GM12878 (cell line): ENCODE data around the gene ADGRL3. TPM values are rescaled to one million over a fixed set of nuclear protein-coding genes. Genes with fewer than 3 reads are reported as not detected.

Source experiments
- ATAC-seq: fragments of 200-7000 bp; cut with Tn5 transposase; 3 replicates; pipeline ENCODE4 v1.9.1; 2020; ENCODE audit warnings: mild to moderate bottlenecking, moderate library complexity
- BruUV-seq: library from RNA; stranded (reverse); fragments of 400-500 nt; replicated peaks from 2 replicates; lab custom pipeline; 2021; lab: Mats Ljungman, UMichigan
- CTCF ChIA-PET: fragments of 300-600 bp; sonication (Branson Sonifier 250); formaldehyde crosslinking; extraction: SDS; loops from one replicate; lab custom pipeline; 2021; ENCODE audit warnings: inconsistent platforms; lab: Yijun Ruan, JAX
- POLR2A ChIA-PET: fragments of 350-600 bp; formaldehyde crosslinking; extraction: SDS; loops from one replicate; lab custom pipeline; 2021; ENCODE audit warnings: inconsistent platforms; lab: Charles Lee
- RAD21 ChIA-PET: fragments of 300-600 bp; sonication (Branson Sonifier 250); formaldehyde crosslinking; loops from one replicate; lab custom pipeline; 2023; ENCODE audit warnings: antibody characterized with exemption; ENCODE audit not compliant: unreplicated experiment; lab: Charles Lee
- SMC1A ChIA-PET: fragments of 300-600 bp; sonication (Branson Sonifier 250); formaldehyde crosslinking; loops from one replicate; lab custom pipeline; 2023; ENCODE audit not compliant: unreplicated experiment, uncharacterized antibody; lab: Charles Lee
- DNase-seq: peaks from one replicate; pipeline ENCODE4 v3.0.0-alpha.2; 2011; ENCODE audit warnings: low read depth, low spot score
- FAIRE-seq: peaks from 3 replicates; lab custom pipeline; 2011; peaks lifted over from hg19 to GRCh38; lab: Jason Lieb, UNC
- H2AFZ ChIP-seq: 2 replicates; pipeline ENCODE4 v1.6.0; 2011; ENCODE audit warnings: low read depth, low read length, control low read depth; ENCODE audit not compliant: control insufficient read depth
- H3K27ac ChIP-seq: 2 replicates; pipeline ENCODE4 v1.5.1; 2011; ENCODE audit warnings: control low read depth; ENCODE audit not compliant: control insufficient read depth, insufficient read depth
- H3K27me3 ChIP-seq, 2 experiments: replicated peaks in 1 of 2; 2 replicates each; pipeline versions ENCODE4 v1.6.0 to v1.6.1; 2011; ENCODE audit warnings: low read length in 1 of 2; ENCODE audit not compliant: control insufficient read depth in 2 of 2, insufficient read depth in 2 of 2
- H3K36me3 ChIP-seq, 2 experiments: 2 replicates each; pipeline ENCODE4 v1.5.1; 2011; ENCODE audit warnings: low read length in 1 of 2; ENCODE audit not compliant: control insufficient read depth in 2 of 2, insufficient read depth in 2 of 2
- H3K4me1 ChIP-seq: 2 replicates; pipeline ENCODE4 v1.6.1; 2011; ENCODE audit warnings: mild to moderate bottlenecking, low read length, moderate library complexity, mixed read lengths; ENCODE audit not compliant: control insufficient read depth, insufficient read depth
- H3K4me2 ChIP-seq: 2 replicates; pipeline ENCODE4 v1.6.0; 2011; ENCODE audit warnings: control low read depth; ENCODE audit not compliant: control insufficient read depth, insufficient read depth
- H3K4me3 ChIP-seq: fragments of 200-600 bp; sonication (generic); 2 replicates; pipeline ENCODE4 v1.5.1; 2016
- H3K79me2 ChIP-seq: 2 replicates; pipeline ENCODE4 v1.6.0; 2011; ENCODE audit warnings: low read length; ENCODE audit not compliant: control insufficient read depth, insufficient read depth
- H3K9ac ChIP-seq: 2 replicates; pipeline ENCODE4 v1.8.0; 2011; ENCODE audit warnings: low read length, control low read depth, mixed read lengths; ENCODE audit not compliant: control insufficient read depth, insufficient read depth
- H3K9me3 ChIP-seq: replicated peaks from 3 replicates; pipeline ENCODE4 v1.5.1; 2011; ENCODE audit warnings: mild to moderate bottlenecking, low read length; ENCODE audit not compliant: control insufficient read depth, insufficient read depth
- H4K20me1 ChIP-seq: 2 replicates; pipeline ENCODE4 v1.6.0; 2011; ENCODE audit not compliant: control insufficient read depth, insufficient read depth
- ATF7 ChIP-seq: fragments of 450-650 bp; IDR thresholded peaks from 2 replicates; pipeline ENCODE4 v1.6.1; 2016; ENCODE audit warnings: low read depth, mild to moderate bottlenecking
- BCL11A ChIP-seq: IDR thresholded peaks from 2 replicates; pipeline ENCODE4 v1.6.1; 2011; ENCODE audit warnings: low read depth, low read length
- E4F1 ChIP-seq: fragments of 450-650 bp; IDR thresholded peaks from 2 replicates; pipeline ENCODE4 v1.6.1; 2018; ENCODE audit warnings: borderline replicate concordance, mild to moderate bottlenecking; ENCODE audit not compliant: partially characterized antibody
- FOXK2 ChIP-seq: fragments of 450-650 bp; IDR thresholded peaks from 2 replicates; pipeline ENCODE4 v1.6.1; 2017; ENCODE audit warnings: mild to moderate bottlenecking, moderate library complexity
- IKZF2 ChIP-seq, 2 experiments: fragments of 450-650 bp; IDR thresholded peaks; 2 replicates each; pipeline ENCODE4 v1.6.1; 2017; ENCODE audit warnings: mild to moderate bottlenecking in 2 of 2, moderate library complexity in 2 of 2
- NRF1 ChIP-seq: conservative IDR thresholded peaks from 2 replicates; pipeline ENCODE4 v1.6.1; 2011; ENCODE audit warnings: mild to moderate bottlenecking, low read depth, low read length, improper control_type of control experiment
- PAX8 ChIP-seq: fragments of 450-650 bp; IDR thresholded peaks from 2 replicates; pipeline ENCODE4 v1.6.1; 2017; ENCODE audit warnings: mild to moderate bottlenecking, moderate library complexity
- POLR2AphosphoS5 ChIP-seq: IDR thresholded peaks from 2 replicates; pipeline ENCODE4 v1.6.1; 2011; ENCODE audit warnings: mild to moderate bottlenecking, low read length, inconsistent platforms
- POU2F2 ChIP-seq: IDR thresholded peaks from 3 replicates; pipeline ENCODE4 v1.6.1; 2011; ENCODE audit warnings: low read depth, mild to moderate bottlenecking, low read length, borderline replicate concordance
- PRDM15 ChIP-seq: fragments of 450-650 bp; formaldehyde crosslinking; IDR thresholded peaks from 2 replicates; pipeline ENCODE4 v1.4.0; 2020; ENCODE audit warnings: mild to moderate bottlenecking, moderate library complexity
- SIN3A ChIP-seq: IDR thresholded peaks from 2 replicates; pipeline ENCODE4 v1.6.1; 2012; ENCODE audit warnings: low read depth, low read length, improper control_type of control experiment
- SMARCA5 ChIP-seq: fragments of 450-650 bp; IDR thresholded peaks from 2 replicates; pipeline ENCODE4 v1.6.1; 2017; ENCODE audit warnings: mild to moderate bottlenecking
- TARDBP ChIP-seq: IDR thresholded peaks from 2 replicates; pipeline ENCODE4 v1.6.1; 2016; ENCODE audit warnings: borderline replicate concordance
- in situ Hi-C: fragments of 300-500 bp; cut with MboI; formaldehyde crosslinking; loops from 9 replicates; pipeline ENCODE4 v1.14.3; 2018; ENCODE audit warnings: mixed read lengths
- intact Hi-C: fragments of 100-400 bp; cut with micrococcal nuclease; formaldehyde crosslinking; loops from one replicate; pipeline ENCODE4 v1.14.2; 2022; ENCODE audit not compliant: unreplicated experiment
- polyA plus RNA-seq, 11 experiments: library from polyadenylated mRNA; depleted of rRNA in 4 of 11; unstranded in 6 of 11; stranded (reverse) in 5 of 11; fragments of >200 nt; fragmentation: Nextera tagmentation in 4 of 11; fragmentation: Illumina TruSeq in 1 of 11; extraction: Ambion mirVana in 4 of 11; extraction: Trizol in 1 of 11; gene quantifications; 1 replicate in 1 of 11; 2 replicates in 10 of 11; pipeline versions ENCODE4 v1.2.1 to v1.2.3, GENCODE V29; 2011 to 2016; ENCODE audit warnings: inconsistent platforms in 2 of 11, missing spikeins in 2 of 11, low read depth in 1 of 11
- total RNA-seq, 4 experiments: library from RNA; depleted of rRNA in 3 of 4; stranded (reverse); fragments of >200 nt in 3 of 4; fragmentation: Illumina TruSeq in 1 of 4; extraction: Trizol in 1 of 4; gene quantifications; 2 replicates each; pipeline versions ENCODE4 v1.2.1 to v1.2.3, GENCODE V29; 2013 to 2021
- TF ChIP-seq, protein P1 (sequence below): IDR thresholded peaks from 2 replicates; pipeline ENCODE4 v1.6.1; 2011; ENCODE audit warnings: mild to moderate bottlenecking, low read depth, low read length, moderate library complexity; ENCODE audit not compliant: insufficient replicate concordance
- TF ChIP-seq, protein P2 (sequence below): IDR thresholded peaks from 2 replicates; pipeline ENCODE4 v1.6.1; 2012; ENCODE audit warnings: low read depth, low read length, improper control_type of control experiment

ADGRL3 gene
- total and polyA plus RNA-seq, 10 of the 15 experiments (the other 5 are each of a cell fraction or from before 2014, with no cell fraction given), result 1.1 TPM; not detected in 9

DNA sequence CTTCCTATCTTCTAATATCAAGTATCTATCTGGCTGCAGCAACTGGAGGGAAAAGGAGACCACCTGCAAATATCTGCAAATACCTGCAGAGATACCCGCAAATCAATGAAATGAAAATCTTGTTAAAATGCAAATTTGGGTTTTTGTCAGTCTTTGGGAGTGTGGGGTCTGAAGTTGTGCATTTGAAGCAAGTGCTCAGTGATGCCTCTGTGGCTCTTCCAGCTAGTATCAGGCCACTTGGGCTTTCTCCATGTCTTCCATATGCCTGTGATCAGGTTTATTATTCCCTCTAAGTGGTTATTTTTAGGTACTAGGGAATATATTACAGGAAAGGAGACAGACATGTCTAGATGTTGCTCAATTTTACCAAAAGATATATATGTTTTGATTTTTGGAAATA lies 880.3 kb downstream of the ADGRL3 start (continued):
- TF ChIP-seq FOXK2 (no peak), SMARCA5 (no peak), POU2F2 (no peak), E4F1 (no peak), TARDBP (no peak), ATF7 (no peak)
- TF ChIP-seq, protein P1, sequence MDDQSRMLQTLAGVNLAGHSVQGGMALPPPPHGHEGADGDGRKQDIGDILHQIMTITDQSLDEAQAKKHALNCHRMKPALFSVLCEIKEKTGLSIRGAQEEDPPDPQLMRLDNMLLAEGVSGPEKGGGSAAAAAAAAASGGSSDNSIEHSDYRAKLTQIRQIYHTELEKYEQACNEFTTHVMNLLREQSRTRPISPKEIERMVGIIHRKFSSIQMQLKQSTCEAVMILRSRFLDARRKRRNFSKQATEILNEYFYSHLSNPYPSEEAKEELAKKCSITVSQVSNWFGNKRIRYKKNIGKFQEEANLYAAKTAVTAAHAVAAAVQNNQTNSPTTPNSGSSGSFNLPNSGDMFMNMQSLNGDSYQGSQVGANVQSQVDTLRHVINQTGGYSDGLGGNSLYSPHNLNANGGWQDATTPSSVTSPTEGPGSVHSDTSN, result no peak
- TF ChIP-seq, protein P2, sequence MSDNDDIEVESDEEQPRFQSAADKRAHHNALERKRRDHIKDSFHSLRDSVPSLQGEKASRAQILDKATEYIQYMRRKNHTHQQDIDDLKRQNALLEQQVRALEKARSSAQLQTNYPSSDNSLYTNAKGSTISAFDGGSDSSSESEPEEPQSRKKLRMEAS, result no peak

DNA sequence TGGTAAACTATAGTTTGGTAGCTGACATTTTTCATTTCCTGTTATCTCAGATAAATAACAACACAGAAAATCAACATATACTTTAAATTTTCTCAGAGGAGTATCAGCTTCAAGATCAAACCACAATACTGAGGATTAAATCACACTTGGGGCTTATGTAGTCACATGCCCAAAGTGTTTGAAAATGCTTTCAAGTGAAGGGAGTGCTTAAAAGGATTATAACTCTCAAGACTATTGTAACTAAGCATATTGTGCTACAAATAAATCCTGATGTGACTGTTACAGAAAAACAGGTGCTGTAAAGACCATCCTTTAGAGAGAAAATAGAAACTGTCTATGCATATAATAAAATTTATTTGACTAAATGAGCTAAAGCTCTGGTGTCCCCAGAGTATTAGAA lies 887.6 kb downstream of the ADGRL3 start:
- no peak for TF ChIP-seq SIN3A
- TF ChIP-seq PRDM15 (CRISPR knock-in tag), result no peak
- TF ChIP-seq POLR2AphosphoS5, result no peak
- TF ChIP-seq NRF1, result no peak
- no peak for TF ChIP-seq BCL11A
- no peak for TF ChIP-seq PAX8
- TF ChIP-seq, protein P1, result no peak
- TF ChIP-seq IKZF2 (IDR thresholded peaks at IDR 0.05), result no peak
- no peak overlapping the region for H3K4me2 ChIP-seq
- H3K27ac ChIP-seq, result no peak overlapping the region
- ChIA-PET RAD21 (no interaction called here), CTCF (no interaction called here), POLR2A (no interaction called here), SMC1A (no interaction called here)
- no peaks in the 10 kb centered on the region for H3K79me2 ChIP-seq
- in situ Hi-C loops (no loop called here), intact Hi-C loops (no loop called here)
- no peak overlapping the region for H2AFZ ChIP-seq
- no peaks in the 10 kb centered on the region for H3K9me3 ChIP-seq
- no TSS peak for BruUV-seq
- H3K27me3 ChIP-seq, result no peaks in the 10 kb centered on the region
- H3K9ac ChIP-seq, result no peak overlapping the region
- DNase-seq (no peak), ATAC-seq (no peak), FAIRE-seq (no peak)
- no peak overlapping the region for H3K4me3 ChIP-seq
- no peaks in the 10 kb centered on the region for H4K20me1 ChIP-seq
- H3K4me1 ChIP-seq, result no peaks in the 10 kb centered on the region
- H3K36me3 ChIP-seq, result no peaks in the 10 kb centered on the region
